NCI-H460 (cell line): ENCODE measurements around the gene COL5A2. TPM values are rescaled to one million over a fixed set of nuclear protein-coding genes. Genes with fewer than 3 reads are reported as not detected.

Source experiments
- DNase-seq: peaks from one replicate; pipeline ENCODE4 v3.0.0-alpha.2; 2016; ENCODE audit warnings: low read depth; ENCODE audit errors: extremely low read depth
- small RNA-seq, 2 experiments: library from RNA; depleted of rRNA; stranded (forward); fragments of <200 nt; gene quantifications; one replicate each; pipeline ENCODE3, GENCODE V24; 2014
- total RNA-seq: library from RNA; depleted of rRNA; stranded (reverse); fragments of >200 nt; shearing (Covaris generic); gene quantifications from 2 replicates; pipeline ENCODE4 v1.2.3, GENCODE V29; 2014; rRNA removed

COL5A2 gene
- total RNA-seq, 1 experiment from 2014 or later: 1,098 TPM

- no peak for DNase-seq
Measured at GRCh38 chr2:189013031-189013430, 166.5 kb downstream of the COL5A2 start.

- DNase-seq: no peak
Measured at GRCh38 chr2:189012351-189012750, 167.2 kb downstream of the COL5A2 start.

- no peak for DNase-seq
Measured at GRCh38 chr2:189010536-189010935, 169.0 kb downstream of the COL5A2 start.

- no peak for DNase-seq
Measured at GRCh38 chr2:189008555-189009262, 170.9 kb downstream of the COL5A2 start.

GRCh38 chr2:189002079-189002478, 177.5 kb downstream of the COL5A2 start:
- DNase-seq: peak; percentile 88

GRCh38 chr2:189000221-189000620, 179.3 kb downstream of the COL5A2 start:
- no peak for DNase-seq

- peak; percentile 74 for DNase-seq
Measured at GRCh38 chr2:188997263-188997662, 182.3 kb downstream of the COL5A2 start.

GRCh38 chr2:188993247-188993646, 186.3 kb downstream of the COL5A2 start:
- no peak for DNase-seq

GRCh38 chr2:188986839-188987238, 192.7 kb downstream of the COL5A2 start:
- no peak for DNase-seq

- DNase-seq: peak; percentile 71
Measured at GRCh38 chr2:188984680-188985079, 194.9 kb downstream of the COL5A2 start.

GRCh38 chr2:188984065-188984491, 195.5 kb downstream of the COL5A2 start:
- DNase-seq: no peak

- no peak for DNase-seq
Measured at GRCh38 chr2:188983427-188984064, 196.0 kb downstream of the COL5A2 start.

Small RNA genes lying within 50 kb of the gene (small RNA-seq; reads per million reads assigned to genes)
- 0.93 to 19.6 reads per million in 2 experiments for gene MIR3129

Other genes with a start within 250 kb of the COL5A2 start
- 17.5 and 20.5 TPM in 2 replicates for gene COL3A1, start 205.4 kb downstream of the COL5A2 start, total RNA-seq